H1 (cell line): ENCODE measurements around the gene DPP8. TPM values are rescaled to one million over a fixed set of nuclear protein-coding genes. Genes with fewer than 3 reads are reported as not detected.
A peak's percentile ranks its signal among the peaks of the same experiment; 100 is the strongest.

ENCODE experiments used
- CTCF ChIA-PET: fragments of 300-600 bp; sonication (Branson Sonifier 250); formaldehyde crosslinking; loops from one replicate; lab custom pipeline; 2021; ENCODE audit not compliant: partially characterized antibody; lab: Charles Lee
- POLR2A ChIA-PET: fragments of 300-600 bp; sonication (Branson Sonifier 250); formaldehyde crosslinking; loops from one replicate; lab custom pipeline; 2021; ENCODE audit warnings: inconsistent platforms; ENCODE audit not compliant: partially characterized antibody; lab: Charles Lee
- DNase-seq, 2 experiments: peaks; one replicate each; pipeline versions ENCODE4 v3.0.0 to v3.0.0-alpha.2; 2010 to 2022; ENCODE audit warnings: low spot score in 2 of 2, low read depth in 1 of 2, mixed read lengths in 1 of 2
- FAIRE-seq: peaks from 2 replicates; lab custom pipeline; 2011; peaks lifted over from hg19 to GRCh38; lab: Jason Lieb, UNC
- H2AFZ ChIP-seq: 2 replicates; pipeline ENCODE4 v1.8.1; 2012; ENCODE audit warnings: low read length, inconsistent platforms
- H2AK5ac ChIP-seq: 2 replicates; pipeline ENCODE4 v1.6.1; 2013; ENCODE audit warnings: low read depth, low read length
- H2BK120ac ChIP-seq: replicated peaks from 2 replicates; pipeline ENCODE3; 2013; ENCODE audit warnings: low read depth, low read length, inconsistent platforms
- H2BK12ac ChIP-seq: 2 replicates; pipeline ENCODE4 v1.6.1; 2013; ENCODE audit warnings: low read depth, low read length
- H2BK15ac ChIP-seq: 2 replicates; pipeline ENCODE4 v1.6.1; 2013; ENCODE audit warnings: low read length
- H2BK20ac ChIP-seq: 2 replicates; pipeline ENCODE4 v1.6.1; 2013; ENCODE audit warnings: low read length
- H2BK5ac ChIP-seq: 2 replicates; pipeline ENCODE4 v1.6.1; 2013; ENCODE audit warnings: low read depth, low read length
- H3K14ac ChIP-seq: 2 replicates; pipeline ENCODE4 v1.6.1; 2013; ENCODE audit warnings: inconsistent platforms; ENCODE audit not compliant: insufficient read length
- H3K18ac ChIP-seq: 2 replicates; pipeline ENCODE4 v1.6.1; 2013; ENCODE audit warnings: low read length; ENCODE audit errors: extremely low read depth
- H3K23ac ChIP-seq: 2 replicates; pipeline ENCODE4 v1.6.1; 2013; ENCODE audit warnings: inconsistent platforms; ENCODE audit not compliant: insufficient read length
- H3K23me2 ChIP-seq: 2 replicates; pipeline ENCODE4 v1.6.1; 2013; ENCODE audit warnings: low read depth, low read length
- H3K27ac ChIP-seq: 2 replicates; pipeline ENCODE4 v1.6.1; 2011; ENCODE audit warnings: low read depth, low read length, inconsistent platforms
- H3K27me3 ChIP-seq, 4 experiments: replicated peaks in 1 of 4; 1 replicate in 1 of 4; 2 replicates in 3 of 4; pipeline versions ENCODE4 v1.6.1 to v1.8.1; 2011 to 2013; ENCODE audit warnings: low read length in 3 of 4, mild to moderate bottlenecking in 3 of 4, inconsistent platforms in 2 of 4, mixed read lengths in 2 of 4, moderate library complexity in 1 of 4; ENCODE audit not compliant: control insufficient read depth in 3 of 4, insufficient read depth in 3 of 4; ENCODE audit errors: extremely low read depth in 1 of 4
- H3K36me3 ChIP-seq, 4 experiments: 2 replicates each; pipeline versions ENCODE4 v1.6.1 to v1.8.1; 2011 to 2013; ENCODE audit warnings: mild to moderate bottlenecking in 4 of 4, low read length in 3 of 4, moderate library complexity in 2 of 4, control low read depth in 1 of 4, inconsistent platforms in 1 of 4; ENCODE audit not compliant: insufficient read depth in 4 of 4, control insufficient read depth in 2 of 4
- H3K4ac ChIP-seq: replicated peaks from 2 replicates; pipeline ENCODE3; 2013; ENCODE audit warnings: low read length, low read depth, mixed read lengths, inconsistent platforms; ENCODE audit not compliant: insufficient read length
- H3K4me1 ChIP-seq, 4 experiments: replicated peaks in 1 of 4; 1 replicate in 1 of 4; 2 replicates in 3 of 4; pipeline versions ENCODE4 v1.6.1 to v1.8.1; 2011 to 2013; ENCODE audit warnings: low read length in 3 of 4, inconsistent platforms in 2 of 4, mixed read lengths in 1 of 4; ENCODE audit not compliant: insufficient read depth in 4 of 4, control insufficient read depth in 3 of 4
- H3K4me2 ChIP-seq, 2 experiments: 2 replicates each; pipeline versions ENCODE4 v1.6.1 to v1.8.1; 2011 to 2013; ENCODE audit warnings: low read depth in 2 of 2, low read length in 2 of 2, control low read depth in 1 of 2, inconsistent platforms in 1 of 2, mild to moderate bottlenecking in 1 of 2; ENCODE audit not compliant: insufficient read depth in 1 of 2
- H3K4me3 ChIP-seq, 4 experiments: fragments of 200-600, 300-600 bp in 1 of 4; sonication (generic), shearing (Covaris generic), sonication (Bioruptor Twin) in 1 of 4; 2 replicates each; pipeline versions ENCODE4 v1.5.1 to v1.8.1; 2011 to 2016; ENCODE audit warnings: low read length in 4 of 4, low read depth in 3 of 4, control low read depth in 2 of 4, inconsistent platforms in 2 of 4, mild to moderate bottlenecking in 2 of 4, mixed read lengths in 1 of 4, moderate library complexity in 1 of 4; ENCODE audit not compliant: insufficient read depth in 2 of 4; ENCODE audit errors: extremely low read depth in 1 of 4
- H3K56ac ChIP-seq: replicated peaks from 2 replicates; pipeline ENCODE3; 2013; ENCODE audit warnings: low read depth, mild to moderate bottlenecking, mixed read lengths, low read length, inconsistent platforms; ENCODE audit not compliant: insufficient read length
- H3K79me1 ChIP-seq: 2 replicates; pipeline ENCODE4 v1.6.1; 2013; ENCODE audit warnings: low read depth, low read length, control low read depth
- H3K79me2 ChIP-seq, 2 experiments: 2 replicates each; pipeline versions ENCODE4 v1.6.1 to v1.8.1; 2012 to 2013; ENCODE audit warnings: low read length in 2 of 2, mild to moderate bottlenecking in 2 of 2, inconsistent platforms in 1 of 2; ENCODE audit not compliant: insufficient read depth in 2 of 2, control insufficient read depth in 1 of 2
- H3K9ac ChIP-seq, 4 experiments: replicated peaks in 1 of 4; 1 replicate in 1 of 4; 2 replicates in 3 of 4; pipeline versions ENCODE4 v1.6.1 to v1.8.1; 2011 to 2013; ENCODE audit warnings: low read depth in 3 of 4, low read length in 3 of 4, control low read depth in 2 of 4, mild to moderate bottlenecking in 2 of 4, moderate library complexity in 2 of 4, inconsistent platforms in 1 of 4; ENCODE audit errors: extremely low read depth in 1 of 4
- H3K9me3 ChIP-seq, 2 experiments: 2 replicates each; pipeline versions ENCODE4 v1.6.1 to v1.8.1; 2012 to 2013; ENCODE audit warnings: mild to moderate bottlenecking in 2 of 2, moderate library complexity in 2 of 2, control low read depth in 1 of 2, inconsistent platforms in 1 of 2, low read depth in 1 of 2, low read length in 1 of 2, mixed read lengths in 1 of 2; ENCODE audit not compliant: insufficient read depth in 2 of 2
- H4K20me1 ChIP-seq, 2 experiments: replicated peaks in 1 of 2; 2 replicates each; pipeline versions ENCODE3 to v1.8.1; 2011 to 2013; ENCODE audit warnings: inconsistent platforms in 2 of 2, low read length in 2 of 2, mild to moderate bottlenecking in 1 of 2; ENCODE audit not compliant: insufficient read depth in 2 of 2, control insufficient read depth in 1 of 2
- H4K5ac ChIP-seq: 2 replicates; pipeline ENCODE4 v1.6.1; 2013; ENCODE audit warnings: low read length, low read depth, mixed read lengths, inconsistent platforms; ENCODE audit not compliant: insufficient read length
- H4K8ac ChIP-seq: 2 replicates; pipeline ENCODE4 v1.8.0; 2013; ENCODE audit warnings: mild to moderate bottlenecking, moderate library complexity, low read length, inconsistent platforms; ENCODE audit not compliant: insufficient read depth; ENCODE audit errors: extremely low read depth
- H4K91ac ChIP-seq: replicated peaks from 2 replicates; pipeline ENCODE3; 2013; ENCODE audit warnings: low read length, mixed read lengths, inconsistent platforms; ENCODE audit not compliant: insufficient read length
- ATF2 ChIP-seq: IDR thresholded peaks from 2 replicates; pipeline ENCODE4 v1.6.1; 2012; ENCODE audit warnings: low read length, inconsistent platforms
- EGR1 ChIP-seq: IDR thresholded peaks from 2 replicates; pipeline ENCODE4 v1.6.1; 2011; ENCODE audit warnings: low read depth, low read length, borderline replicate concordance
- KDM4A ChIP-seq: IDR thresholded peaks from one replicate; pipeline ENCODE4 v1.7.1; 2012; ENCODE audit warnings: low read depth, mild to moderate bottlenecking, moderate library complexity, low read length, inconsistent platforms; ENCODE audit not compliant: severe bottlenecking
- RFX5 ChIP-seq: IDR thresholded peaks from 2 replicates; pipeline ENCODE4 v1.6.1; 2011; ENCODE audit warnings: low read depth, low read length, improper control_type of control experiment, borderline replicate concordance
- SAP30 ChIP-seq: fragments of 300-600 bp; sonication (generic); IDR thresholded peaks from 2 replicates; pipeline ENCODE4 v1.7.1; 2012; ENCODE audit warnings: low read length, moderate library complexity, mild to moderate bottlenecking, inconsistent platforms; ENCODE audit not compliant: insufficient read depth, insufficient replicate concordance
- SP2 ChIP-seq: IDR thresholded peaks from 2 replicates; pipeline ENCODE4 v1.6.1; 2012; ENCODE audit warnings: mild to moderate bottlenecking, low read length, inconsistent platforms
- SRF ChIP-seq: IDR thresholded peaks from 2 replicates; pipeline ENCODE4 v1.6.1; 2011; ENCODE audit warnings: mild to moderate bottlenecking, low read depth, low read length, moderate library complexity
- YY1 ChIP-seq: IDR thresholded peaks from 2 replicates; pipeline ENCODE4 v1.6.1; 2011; ENCODE audit warnings: low read depth, mild to moderate bottlenecking, low read length
- WGBS, 2 experiments: shearing (Covaris generic) in 1 of 2; methylation state at CpG; one replicate each; pipeline versions ENCODE4 v1.1.6 to v1.1.7; 2013 to 2015; ENCODE audit warnings: low lambda C conversion rate in 2 of 2, mixed read lengths in 2 of 2, inconsistent platforms in 1 of 2, low coverage in 1 of 2, missing lambda C conversion rate in 1 of 2; ENCODE audit not compliant: insufficient replicate concordance in 2 of 2, insufficient coverage in 1 of 2, insufficient read length in 1 of 2; ENCODE audit errors: extremely low coverage in 1 of 2, missing lambda C conversion rate in 1 of 2; 5-methylcytosine and 5-hydroxymethylcytosine counted together
- polyA plus RNA-seq, 7 experiments: library from polyadenylated mRNA; depleted of rRNA in 3 of 7; stranded (reverse) in 5 of 7; unstranded in 2 of 7; fragments of >200 nt in 5 of 7; fragments of 200-250 nt in 2 of 7; gene quantifications; 1 replicate in 5 of 7; 2 replicates in 1 of 7; 4 replicates in 1 of 7; pipeline versions ENCODE4 v1.2.1 to v1.2.3, GENCODE V29; 2011 to 2013; ENCODE audit warnings: missing spikeins in 2 of 7, mixed read lengths in 2 of 7
- total RNA-seq: library from RNA; stranded (reverse); fragmentation: NEBNext Ultra II Directional; extraction: Animal tissue kit (Norgen Biotek cat#: 25700); gene quantifications from 2 replicates; pipeline ENCODE4 v1.2.1, GENCODE V29; 2021
- TF ChIP-seq, protein P1 (sequence below), 3 experiments: IDR thresholded peaks; 1 replicate in 2 of 3; 2 replicates in 1 of 3; pipeline versions ENCODE4 v1.5.1 to v1.6.1; 2011; ENCODE audit warnings: low read length in 3 of 3, mild to moderate bottlenecking in 3 of 3, inconsistent platforms in 2 of 3, low read depth in 1 of 3, moderate library complexity in 1 of 3; ENCODE audit not compliant: insufficient read depth in 1 of 3; ENCODE audit errors: control extremely low read depth in 1 of 3

DPP8 gene
- total and polyA plus RNA-seq, 2 of the 8 experiments (the other 6 are each of a cell fraction or from before 2014, with no cell fraction given) = 9.9 to 26.0 TPM

DNA sequence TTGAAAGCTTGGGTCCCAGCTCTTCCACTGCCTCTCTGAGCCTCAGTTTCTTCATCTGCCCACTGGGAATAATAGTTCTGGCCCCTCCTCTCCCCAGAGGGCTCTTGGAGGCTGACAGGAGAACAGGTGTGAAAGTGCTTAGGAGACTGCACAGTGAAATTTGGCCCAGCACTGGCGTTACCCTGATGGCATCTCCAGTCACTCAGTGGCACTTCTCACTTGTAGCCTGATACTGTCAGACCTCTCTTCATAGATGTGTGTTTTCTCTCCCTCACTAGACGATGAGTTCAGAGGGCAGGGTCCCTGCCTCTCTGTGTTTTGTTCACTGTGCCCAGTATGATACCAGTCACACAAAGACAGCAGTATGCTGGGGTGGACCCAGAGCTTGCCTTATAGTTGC, 117.5 kb downstream of the DPP8 start:
- no peak overlapping the region for H3K56ac ChIP-seq
- FAIRE-seq (no peak), DNase-seq (no peak)
- no peaks in the 10 kb centered on the region for H3K79me2 ChIP-seq
- ChIA-PET CTCF (interaction anchor here (0.7 to 6.9 kb wide), 40 partner anchors 12 to 313 kb away, joined by 3 to 180 read pairs (median 5); partner anchors contain the start of genes DPP8, HACD3, IGDCC3 and IGDCC4), POLR2A (interaction anchor here (1.5 to 15.2 kb wide), 4 partner anchors 10 to 95 kb away, joined by 4 to 229 read pairs (median 7); partner anchors contain the start of genes IGDCC4 and RNU5B-1)
- H4K20me1 ChIP-seq = peaks cover 0 to 5% of the 10 kb centered on the region in 2 experiments
- no peak overlapping the region for H3K14ac ChIP-seq
- H4K91ac ChIP-seq = no peak overlapping the region
- H3K4me2 ChIP-seq = no peak overlapping the region; a peak in 1 of 4 replicates
- no peaks in the 10 kb centered on the region for H3K9me3 ChIP-seq
- H2BK15ac ChIP-seq = peak overlapping the region; percentile 82; the same call in 1 of the 2 replicates
- H2BK20ac ChIP-seq = no peak overlapping the region
- H2BK5ac ChIP-seq = no peak overlapping the region
- H3K18ac ChIP-seq = no peak overlapping the region
- no peak overlapping the region for H3K9ac ChIP-seq
- H2BK120ac ChIP-seq = no peak overlapping the region
- H3K4me3 ChIP-seq = no peak overlapping the region
- no peak overlapping the region for H4K8ac ChIP-seq
- H2BK12ac ChIP-seq = peak overlapping the region; percentile 20; the same call in 1 of the 2 replicates
- H3K23ac ChIP-seq = no peak overlapping the region
- H3K27me3 ChIP-seq = peaks cover 14 to 34% (median 29%) of the 10 kb centered on the region in 4 experiments
- H3K79me1 ChIP-seq = no peaks in the 10 kb centered on the region
- 86% methylated on average over 2 of the region's 2 CpGs; no CpG with 5 or more reads in 1 of the 2 experiments for WGBS, 2 experiments
- no peak overlapping the region for H2AFZ ChIP-seq
- no peak overlapping the region for H3K4ac ChIP-seq
- peak overlapping the region; percentile 5; the same call in 1 of the 2 replicates for H2AK5ac ChIP-seq
- no peak overlapping the region for H3K27ac ChIP-seq
- H3K23me2 ChIP-seq = peaks cover 14% of the 10 kb centered on the region; the same call in 1 of the 2 replicates
- no peak overlapping the region for H4K5ac ChIP-seq
- no peaks in the 10 kb centered on the region; a peak in 1 of 8 replicates for H3K36me3 ChIP-seq
- H3K4me1 ChIP-seq = peaks cover 7 to 33% (median 20%) of the 10 kb centered on the region in 4 experiments
- TF ChIP-seq EGR1 = no peak
- no peak for TF ChIP-seq KDM4A
- TF ChIP-seq ATF2 = no peak
- no peak for TF ChIP-seq YY1
- no peak for TF ChIP-seq SAP30
- no peak for TF ChIP-seq RFX5
- no peak for TF ChIP-seq SRF
- TF ChIP-seq SP2 = no peak
- TF ChIP-seq, protein P1, sequence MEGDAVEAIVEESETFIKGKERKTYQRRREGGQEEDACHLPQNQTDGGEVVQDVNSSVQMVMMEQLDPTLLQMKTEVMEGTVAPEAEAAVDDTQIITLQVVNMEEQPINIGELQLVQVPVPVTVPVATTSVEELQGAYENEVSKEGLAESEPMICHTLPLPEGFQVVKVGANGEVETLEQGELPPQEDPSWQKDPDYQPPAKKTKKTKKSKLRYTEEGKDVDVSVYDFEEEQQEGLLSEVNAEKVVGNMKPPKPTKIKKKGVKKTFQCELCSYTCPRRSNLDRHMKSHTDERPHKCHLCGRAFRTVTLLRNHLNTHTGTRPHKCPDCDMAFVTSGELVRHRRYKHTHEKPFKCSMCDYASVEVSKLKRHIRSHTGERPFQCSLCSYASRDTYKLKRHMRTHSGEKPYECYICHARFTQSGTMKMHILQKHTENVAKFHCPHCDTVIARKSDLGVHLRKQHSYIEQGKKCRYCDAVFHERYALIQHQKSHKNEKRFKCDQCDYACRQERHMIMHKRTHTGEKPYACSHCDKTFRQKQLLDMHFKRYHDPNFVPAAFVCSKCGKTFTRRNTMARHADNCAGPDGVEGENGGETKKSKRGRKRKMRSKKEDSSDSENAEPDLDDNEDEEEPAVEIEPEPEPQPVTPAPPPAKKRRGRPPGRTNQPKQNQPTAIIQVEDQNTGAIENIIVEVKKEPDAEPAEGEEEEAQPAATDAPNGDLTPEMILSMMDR (IDR thresholded peaks at IDR 0.05; ENCODE audit: control extremely low read depth in 1 of 3, insufficient read depth in 1 of 3, low read depth in 1 of 3, low read length in 3 of 3) = no peak
